ENCODE measurements around the gene RTP3.

RTP3 gene

GRCh38 chr3:46463868-46464241 is 33.9 kb upstream of the RTP3 start:
- no peak overlapping the region for H3K4me3 ChIP-seq (ENCODE audit: low read depth, low read length)
- in situ Hi-C loops (cut with HindIII; ENCODE audit: low sequenced_read_pairs): no loop called here
- no peak for TF ChIP-seq CTCF (IDR thresholded peaks at IDR 0.05; ENCODE audit: low read depth, low read length, missing control alignments)
- no peak for DNase-seq (ENCODE audit: low read depth)

DNA sequence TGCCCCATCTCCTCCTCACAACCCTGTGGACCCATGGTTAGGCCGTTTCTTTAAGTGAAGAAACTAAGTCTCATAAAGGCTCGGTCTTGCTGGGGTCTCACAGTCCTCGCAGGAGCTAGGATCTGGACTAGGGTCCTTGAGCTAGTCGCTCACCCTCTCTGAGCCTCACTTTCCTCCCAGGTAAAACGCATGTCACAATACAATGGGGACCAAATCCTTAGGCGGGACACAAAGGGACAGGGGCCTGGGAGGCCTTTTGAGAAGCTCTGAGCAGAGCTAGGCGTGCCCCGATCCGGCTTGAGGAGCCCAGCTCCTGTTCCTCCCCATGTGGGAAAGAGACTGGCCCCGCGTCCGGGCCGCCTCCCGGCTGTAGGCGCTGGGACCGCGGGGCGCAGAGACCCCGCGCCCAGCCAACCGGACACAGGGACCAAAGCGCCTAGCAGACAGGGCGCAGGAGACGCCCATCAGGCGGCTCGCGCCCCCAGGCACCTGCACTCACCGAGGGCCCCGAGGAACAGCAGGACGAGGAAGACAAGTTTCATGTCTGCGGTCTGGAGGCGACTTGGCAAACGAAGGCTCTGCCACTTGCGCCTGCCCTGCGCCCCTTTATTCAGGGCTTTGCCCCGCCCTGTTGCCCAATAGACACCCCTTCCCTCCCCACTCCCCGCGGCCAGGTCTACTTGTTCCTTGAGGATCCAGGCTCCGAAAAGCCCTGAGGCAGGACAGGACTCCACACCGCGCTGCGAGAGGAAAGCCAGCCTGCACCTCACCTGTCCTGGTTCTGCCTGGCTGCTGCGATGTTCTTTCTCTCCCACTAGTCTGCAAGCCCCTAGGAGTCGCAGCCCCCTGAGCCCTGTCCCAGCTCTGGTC is 33.2 kb upstream of the RTP3 start, which contains the start of gene LTF:
TSS of gene LTF (minus strand) at position 580 of the 870 bp plus-strand sequence. CDS start at position 542, 38 bp downstream.
- no peak within 1 kb of the TSS for H3K4me3 ChIP-seq (ENCODE audit: low read depth, low read length)
- DNase-seq (ENCODE audit: low read depth): no peak
- in situ Hi-C loops (cut with HindIII; ENCODE audit: low sequenced_read_pairs): no loop called here
- no peak for TF ChIP-seq CTCF (IDR thresholded peaks at IDR 0.05; ENCODE audit: low read depth, low read length, missing control alignments)

GRCh38 chr3:46465196-46465520 is 32.6 kb upstream of the RTP3 start:
- no peak overlapping the region for H3K4me3 ChIP-seq (ENCODE audit: low read depth, low read length)
- in situ Hi-C loops (cut with HindIII; ENCODE audit: low sequenced_read_pairs): no loop called here
- no peak for DNase-seq (ENCODE audit: low read depth)
- TF ChIP-seq CTCF (IDR thresholded peaks at IDR 0.05; ENCODE audit: low read depth, low read length, missing control alignments): no peak

GRCh38 chr3:46466273-46466672 is 31.5 kb upstream of the RTP3 start:
- H3K4me3 ChIP-seq (ENCODE audit: low read depth, low read length): no peak overlapping the region
- no peak for DNase-seq (ENCODE audit: low read depth)
- TF ChIP-seq CTCF (IDR thresholded peaks at IDR 0.05; ENCODE audit: low read depth, low read length, missing control alignments): no peak
- in situ Hi-C loops (cut with HindIII; ENCODE audit: low sequenced_read_pairs): no loop called here

- TF ChIP-seq CTCF (IDR thresholded peaks at IDR 0.05; ENCODE audit: low read depth, low read length, missing control alignments): no peak
- DNase-seq (ENCODE audit: low read depth): no peak
- H3K4me3 ChIP-seq (ENCODE audit: low read depth, low read length): no peak overlapping the region
- in situ Hi-C loops (cut with HindIII; ENCODE audit: low sequenced_read_pairs): no loop called here
Observed at GRCh38 chr3:46466871-46467403, 30.8 kb upstream of the RTP3 start.

DNA sequence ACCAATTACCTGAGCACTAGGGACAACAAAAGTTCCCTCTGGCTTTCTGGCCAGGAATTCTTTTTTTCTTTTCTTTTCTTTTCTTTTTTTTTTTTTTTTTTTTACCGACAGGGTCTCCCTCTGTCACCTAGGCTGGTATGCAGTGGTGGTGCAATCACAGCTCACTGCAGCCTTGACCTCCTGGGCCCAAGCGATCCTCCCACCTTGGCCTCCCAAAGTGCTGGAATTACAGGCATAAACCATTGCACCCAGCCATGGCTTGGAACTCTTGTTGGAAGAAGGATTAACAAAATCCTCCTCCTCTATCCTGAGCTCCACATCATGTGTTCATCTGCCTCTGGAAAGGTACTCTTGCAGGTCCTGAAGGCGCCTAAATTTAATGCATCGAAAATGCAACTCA is 30.2 kb upstream of the RTP3 start:
- in situ Hi-C loops (cut with HindIII; ENCODE audit: low sequenced_read_pairs): no loop called here
- no peak for TF ChIP-seq CTCF (IDR thresholded peaks at IDR 0.05; ENCODE audit: low read depth, low read length, missing control alignments)
- H3K4me3 ChIP-seq (ENCODE audit: low read depth, low read length): no peak overlapping the region
- no peak for DNase-seq (ENCODE audit: low read depth)

Measured in astrocyte of the cerebellum (primary cell).